HEK293 (cell line): ENCODE data around the gene COL7A1.

ENCODE experiments used
- CTCF ChIA-PET: fragments of 350-600 bp; formaldehyde crosslinking; extraction: SDS; loops from one replicate; lab custom pipeline; 2021; ENCODE audit warnings: antibody characterized with exemption; lab: Yijun Ruan, JAX
- POLR2A ChIA-PET: fragments of 300-600 bp; formaldehyde crosslinking; extraction: SDS; loops from one replicate; lab custom pipeline; 2020; ENCODE audit warnings: antibody characterized with exemption, inconsistent platforms; lab: Yijun Ruan, JAX
- H3K27ac ChIP-seq: fragments of 200-500 bp; sonication (Bioruptor generic); 2 replicates; pipeline ENCODE4 v1.5.1; 2014; ENCODE audit warnings: low read depth, low read length, control low read depth, inconsistent platforms; ENCODE audit errors: extremely low read depth
- H3K36me3 ChIP-seq, 2 experiments: fragments of 200-500 bp in 1 of 2; sonication (Bioruptor generic) in 1 of 2; 1 replicate in 1 of 2; 2 replicates in 1 of 2; pipeline ENCODE4 v1.5.1; 2014 to 2017; ENCODE audit warnings: inconsistent platforms in 2 of 2, low read length in 2 of 2; ENCODE audit not compliant: control insufficient read depth in 2 of 2, insufficient read depth in 1 of 2
- H3K4me1 ChIP-seq: fragments of 200-500 bp; sonication (Bioruptor generic); 2 replicates; pipeline ENCODE4 v1.5.1; 2014; ENCODE audit warnings: mild to moderate bottlenecking, low read length, inconsistent platforms; ENCODE audit not compliant: control insufficient read depth, insufficient read depth
- H3K4me3 ChIP-seq: 2 replicates; pipeline ENCODE4 v1.5.1; 2011; ENCODE audit warnings: low read depth, mild to moderate bottlenecking, control low read depth, low read length, moderate library complexity
- H3K9me3 ChIP-seq: fragments of 200-500 bp; sonication (Bioruptor generic); 2 replicates; pipeline ENCODE4 v1.5.1; 2014; ENCODE audit warnings: low read depth, low read length, inconsistent platforms; ENCODE audit not compliant: control insufficient read depth, insufficient read depth
- BCL11A ChIP-seq: fragments of 450-650 bp; formaldehyde crosslinking; IDR thresholded peaks from 2 replicates; pipeline ENCODE4 v1.5.1; 2016; ENCODE audit warnings: low read depth, missing biosample characterization, missing genetic modification characterization
- GLI4 ChIP-seq: fragments of 450-650 bp; formaldehyde crosslinking; IDR thresholded peaks from 2 replicates; pipeline ENCODE4 v1.5.1; 2016; ENCODE audit warnings: missing biosample characterization, missing genetic modification characterization
- KLF16 ChIP-seq: fragments of 450-650 bp; formaldehyde crosslinking; IDR thresholded peaks from 2 replicates; pipeline ENCODE4 v1.5.1; 2017; ENCODE audit warnings: missing biosample characterization, missing genetic modification characterization
- KLF7 ChIP-seq: fragments of 450-650 bp; formaldehyde crosslinking; IDR thresholded peaks from 2 replicates; pipeline ENCODE4 v1.5.1; 2016; ENCODE audit warnings: missing biosample characterization, missing genetic modification characterization, borderline replicate concordance
- KLF8 ChIP-seq: fragments of 450-650 bp; formaldehyde crosslinking; IDR thresholded peaks from 2 replicates; pipeline ENCODE4 v1.5.1; 2016; ENCODE audit warnings: missing biosample characterization, missing genetic modification characterization
- MYNN ChIP-seq: fragments of 450-650 bp; formaldehyde crosslinking; IDR thresholded peaks from 2 replicates; pipeline ENCODE4 v1.5.1; 2016; ENCODE audit warnings: missing biosample characterization, missing genetic modification characterization, borderline replicate concordance
- WT1 ChIP-seq: fragments of 450-650 bp; formaldehyde crosslinking; IDR thresholded peaks from 2 replicates; pipeline ENCODE4 v1.5.1; 2016; ENCODE audit warnings: missing biosample characterization, missing genetic modification characterization
- ZFP69B ChIP-seq: fragments of 450-650 bp; formaldehyde crosslinking; IDR thresholded peaks from 2 replicates; pipeline ENCODE4 v1.5.1; 2016; ENCODE audit warnings: missing biosample characterization, missing genetic modification characterization
- ZNF174 ChIP-seq: fragments of 450-650 bp; formaldehyde crosslinking; IDR thresholded peaks from 2 replicates; pipeline ENCODE4 v1.5.0; 2017; ENCODE audit warnings: missing biosample characterization, mild to moderate bottlenecking, missing genetic modification characterization
- ZNF184 ChIP-seq: fragments of 450-650 bp; IDR thresholded peaks from 2 replicates; pipeline ENCODE4 v1.5.1; 2018; ENCODE audit warnings: missing biosample characterization, mild to moderate bottlenecking, missing genetic modification characterization
- ZNF214 ChIP-seq: fragments of 450-650 bp; formaldehyde crosslinking; IDR thresholded peaks from 2 replicates; pipeline ENCODE4 v1.5.1; 2017; ENCODE audit warnings: missing biosample characterization, mild to moderate bottlenecking, missing genetic modification characterization, borderline replicate concordance
- ZNF221 ChIP-seq: fragments of 450-650 bp; formaldehyde crosslinking; IDR thresholded peaks from 2 replicates; pipeline ENCODE4 v1.5.1; 2017; ENCODE audit warnings: missing biosample characterization, missing genetic modification characterization, borderline replicate concordance
- ZNF274 ChIP-seq, 2 experiments: fragments of 200-500 bp in 1 of 2; fragments of 450-650 bp in 1 of 2; sonication (Bioruptor generic) in 1 of 2; formaldehyde crosslinking in 1 of 2; IDR thresholded peaks; 2 replicates each; pipeline versions ENCODE4 v1.5.1 to v1.6.1; 2014 to 2016; ENCODE audit warnings: borderline replicate concordance in 1 of 2, inconsistent platforms in 1 of 2, low read length in 1 of 2, missing biosample characterization in 1 of 2, missing genetic modification characterization in 1 of 2
- ZNF404 ChIP-seq: fragments of 450-650 bp; formaldehyde crosslinking; IDR thresholded peaks from 2 replicates; pipeline ENCODE4 v1.5.1; 2017; ENCODE audit warnings: missing biosample characterization, missing genetic modification characterization
- ZNF548 ChIP-seq: fragments of 450-650 bp; formaldehyde crosslinking; IDR thresholded peaks from 2 replicates; pipeline ENCODE4 v1.5.1; 2016; ENCODE audit warnings: missing biosample characterization, missing genetic modification characterization
- ZNF600 ChIP-seq: fragments of 450-650 bp; formaldehyde crosslinking; IDR thresholded peaks from 2 replicates; pipeline ENCODE4 v1.5.1; 2016; ENCODE audit warnings: missing biosample characterization, missing genetic modification characterization
- ZNF76 ChIP-seq: fragments of 450-650 bp; formaldehyde crosslinking; IDR thresholded peaks from 2 replicates; pipeline ENCODE4; 2016; ENCODE audit warnings: low read depth, missing biosample characterization, missing genetic modification characterization, borderline replicate concordance
- ZNF776 ChIP-seq: fragments of 450-650 bp; formaldehyde crosslinking; IDR thresholded peaks from 2 replicates; pipeline ENCODE4 v1.5.0; 2017; ENCODE audit warnings: missing biosample characterization, missing genetic modification characterization, borderline replicate concordance
- ZNF792 ChIP-seq: fragments of 450-650 bp; formaldehyde crosslinking; IDR thresholded peaks from 2 replicates; pipeline ENCODE4 v1.5.1; 2016; ENCODE audit warnings: missing biosample characterization, missing genetic modification characterization
- ZSCAN16 ChIP-seq: fragments of 450-650 bp; formaldehyde crosslinking; IDR thresholded peaks from 2 replicates; pipeline ENCODE4 v1.5.1; 2016; ENCODE audit warnings: missing biosample characterization, missing genetic modification characterization
- ZSCAN30 ChIP-seq: fragments of 450-650 bp; IDR thresholded peaks from 2 replicates; pipeline ENCODE4 v1.5.1; 2018; ENCODE audit warnings: missing biosample characterization, mild to moderate bottlenecking, missing genetic modification characterization, moderate library complexity
- TF ChIP-seq, protein P1 (sequence below): fragments of 450-650 bp; formaldehyde crosslinking; IDR thresholded peaks from 2 replicates; pipeline ENCODE4 v1.5.1; 2016; ENCODE audit warnings: missing biosample characterization, missing genetic modification characterization, borderline replicate concordance
- TF ChIP-seq, protein P2 (sequence below): fragments of 450-650 bp; formaldehyde crosslinking; IDR thresholded peaks from 2 replicates; pipeline ENCODE4 v1.5.1; 2017; ENCODE audit warnings: missing biosample characterization, missing genetic modification characterization
- TF ChIP-seq, protein P3 (sequence below): fragments of 450-650 bp; formaldehyde crosslinking; IDR thresholded peaks from 2 replicates; pipeline ENCODE4 v1.5.1; 2017; ENCODE audit warnings: missing biosample characterization, missing genetic modification characterization
- TF ChIP-seq, protein P4 (sequence below): fragments of 450-650 bp; formaldehyde crosslinking; IDR thresholded peaks from 2 replicates; pipeline ENCODE4 v1.5.1; 2016; ENCODE audit warnings: missing biosample characterization, missing genetic modification characterization, low read depth
- TF ChIP-seq, protein P5 (sequence below): fragments of 450-650 bp; formaldehyde crosslinking; IDR thresholded peaks from 2 replicates; pipeline ENCODE4 v1.5.1; 2016; ENCODE audit warnings: missing biosample characterization, missing genetic modification characterization

COL7A1 gene

DNA sequence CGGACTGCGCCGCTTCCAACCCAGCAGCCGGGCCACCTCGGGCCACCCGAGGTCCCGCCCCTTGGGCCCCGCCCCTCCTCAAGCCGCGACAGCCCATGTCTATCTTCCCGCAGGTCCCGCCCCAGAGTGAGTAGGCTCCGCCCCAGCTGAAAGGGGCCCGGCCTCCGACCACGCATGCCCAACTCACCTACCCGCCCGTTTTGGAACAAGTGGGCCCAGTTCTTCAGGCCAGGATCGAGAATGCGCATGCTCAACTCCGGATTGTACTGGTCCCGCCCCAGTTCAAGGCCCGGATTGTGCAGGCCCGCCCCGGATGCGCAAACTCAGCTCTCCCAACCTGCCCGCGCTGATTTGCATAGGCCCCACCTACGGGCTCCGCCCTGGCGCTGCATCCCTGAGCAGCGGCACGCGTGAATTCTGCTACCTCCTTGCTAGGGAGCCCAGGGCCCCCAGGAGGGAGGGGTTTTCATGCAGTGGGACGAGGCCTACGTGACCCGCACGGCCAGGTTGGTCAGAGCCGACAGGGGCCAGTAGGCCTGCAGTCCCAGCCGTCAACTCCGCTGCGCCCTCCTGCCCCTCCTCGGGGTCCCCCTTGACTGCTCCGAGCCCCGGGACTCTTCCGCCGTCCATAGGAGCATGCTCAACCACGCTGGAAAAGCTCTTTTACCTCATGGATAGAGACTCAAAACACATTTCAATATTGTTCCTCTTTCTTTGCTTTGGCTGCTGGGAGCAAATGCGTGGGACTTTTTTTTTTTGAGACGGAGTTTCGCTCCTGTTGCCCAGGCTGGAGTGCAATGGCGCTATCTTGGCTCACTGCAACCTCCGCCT, 38.1 kb downstream of the COL7A1 start, which contains the start of gene PFKFB4:
Gene PFKFB4 (minus strand): TSS at position 8 of the 831 bp plus-strand sequence. CDS start 26 bp downstream, outside the sequence.
- Histone ChIP-seq H3K27ac (peak within 1 kb of the TSS; percentile 10; the same call in 1 of the 2 replicates), H3K4me1 (no peaks in the 10 kb centered on the region)
- TF ChIP-seq ZNF548 (tag by site-specific recombination): no peak
- TF ChIP-seq GLI4: no peak
- no peak for TF ChIP-seq MYNN (tag by site-specific recombination)
- no peak for TF ChIP-seq ZNF184
- TF ChIP-seq KLF16 (tag by site-specific recombination): 0 out of 2 replicates have a peak, but pooled peaks have one; percentile 4
- no peak for TF ChIP-seq ZNF221 (tag by site-specific recombination)
- TF ChIP-seq KLF8 (tag by site-specific recombination): no peak
- TF ChIP-seq, protein P1, sequence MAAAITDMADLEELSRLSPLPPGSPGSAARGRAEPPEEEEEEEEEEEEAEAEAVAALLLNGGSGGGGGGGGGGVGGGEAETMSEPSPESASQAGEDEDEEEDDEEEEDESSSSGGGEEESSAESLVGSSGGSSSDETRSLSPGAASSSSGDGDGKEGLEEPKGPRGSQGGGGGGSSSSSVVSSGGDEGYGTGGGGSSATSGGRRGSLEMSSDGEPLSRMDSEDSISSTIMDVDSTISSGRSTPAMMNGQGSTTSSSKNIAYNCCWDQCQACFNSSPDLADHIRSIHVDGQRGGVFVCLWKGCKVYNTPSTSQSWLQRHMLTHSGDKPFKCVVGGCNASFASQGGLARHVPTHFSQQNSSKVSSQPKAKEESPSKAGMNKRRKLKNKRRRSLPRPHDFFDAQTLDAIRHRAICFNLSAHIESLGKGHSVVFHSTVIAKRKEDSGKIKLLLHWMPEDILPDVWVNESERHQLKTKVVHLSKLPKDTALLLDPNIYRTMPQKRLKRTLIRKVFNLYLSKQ: no peak
- TF ChIP-seq ZNF274 (IDR thresholded peaks at IDR 0.05; ENCODE audit: low read length): no peak
- no peak for TF ChIP-seq ZNF274 (tag by site-specific recombination; IDR thresholded peaks at IDR 0.05; ENCODE audit: borderline replicate concordance)
- TF ChIP-seq BCL11A (tag by site-specific recombination): peak; percentile 97
- no peak for TF ChIP-seq ZSCAN16
- no peak for TF ChIP-seq ZNF214 (tag by site-specific recombination)
- TF ChIP-seq ZNF404 (tag by site-specific recombination): no peak
- TF ChIP-seq ZNF600 (tag by site-specific recombination): peak; percentile 29
- no peak for TF ChIP-seq ZNF174 (tag by site-specific recombination)
- TF ChIP-seq, protein P2, sequence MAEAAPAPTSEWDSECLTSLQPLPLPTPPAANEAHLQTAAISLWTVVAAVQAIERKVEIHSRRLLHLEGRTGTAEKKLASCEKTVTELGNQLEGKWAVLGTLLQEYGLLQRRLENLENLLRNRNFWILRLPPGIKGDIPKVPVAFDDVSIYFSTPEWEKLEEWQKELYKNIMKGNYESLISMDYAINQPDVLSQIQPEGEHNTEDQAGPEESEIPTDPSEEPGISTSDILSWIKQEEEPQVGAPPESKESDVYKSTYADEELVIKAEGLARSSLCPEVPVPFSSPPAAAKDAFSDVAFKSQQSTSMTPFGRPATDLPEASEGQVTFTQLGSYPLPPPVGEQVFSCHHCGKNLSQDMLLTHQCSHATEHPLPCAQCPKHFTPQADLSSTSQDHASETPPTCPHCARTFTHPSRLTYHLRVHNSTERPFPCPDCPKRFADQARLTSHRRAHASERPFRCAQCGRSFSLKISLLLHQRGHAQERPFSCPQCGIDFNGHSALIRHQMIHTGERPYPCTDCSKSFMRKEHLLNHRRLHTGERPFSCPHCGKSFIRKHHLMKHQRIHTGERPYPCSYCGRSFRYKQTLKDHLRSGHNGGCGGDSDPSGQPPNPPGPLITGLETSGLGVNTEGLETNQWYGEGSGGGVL (tag by site-specific recombination): 0 out of 2 replicates have a peak, but pooled peaks have one; percentile 33
- no peak; the same call in 1 of the 2 replicates for TF ChIP-seq WT1
- TF ChIP-seq ZNF76 (tag by site-specific recombination): no peak; the same call in 1 of the 2 replicates
- TF ChIP-seq, protein P3, sequence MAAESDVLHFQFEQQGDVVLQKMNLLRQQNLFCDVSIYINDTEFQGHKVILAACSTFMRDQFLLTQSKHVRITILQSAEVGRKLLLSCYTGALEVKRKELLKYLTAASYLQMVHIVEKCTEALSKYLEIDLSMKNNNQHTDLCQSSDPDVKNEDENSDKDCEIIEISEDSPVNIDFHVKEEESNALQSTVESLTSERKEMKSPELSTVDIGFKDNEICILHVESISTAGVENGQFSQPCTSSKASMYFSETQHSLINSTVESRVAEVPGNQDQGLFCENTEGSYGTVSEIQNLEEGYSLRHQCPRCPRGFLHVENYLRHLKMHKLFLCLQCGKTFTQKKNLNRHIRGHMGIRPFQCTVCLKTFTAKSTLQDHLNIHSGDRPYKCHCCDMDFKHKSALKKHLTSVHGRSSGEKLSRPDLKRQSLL (tag by site-specific recombination): no peak
- peak; percentile 99 for TF ChIP-seq ZFP69B (tag by site-specific recombination)
- TF ChIP-seq, protein P4, sequence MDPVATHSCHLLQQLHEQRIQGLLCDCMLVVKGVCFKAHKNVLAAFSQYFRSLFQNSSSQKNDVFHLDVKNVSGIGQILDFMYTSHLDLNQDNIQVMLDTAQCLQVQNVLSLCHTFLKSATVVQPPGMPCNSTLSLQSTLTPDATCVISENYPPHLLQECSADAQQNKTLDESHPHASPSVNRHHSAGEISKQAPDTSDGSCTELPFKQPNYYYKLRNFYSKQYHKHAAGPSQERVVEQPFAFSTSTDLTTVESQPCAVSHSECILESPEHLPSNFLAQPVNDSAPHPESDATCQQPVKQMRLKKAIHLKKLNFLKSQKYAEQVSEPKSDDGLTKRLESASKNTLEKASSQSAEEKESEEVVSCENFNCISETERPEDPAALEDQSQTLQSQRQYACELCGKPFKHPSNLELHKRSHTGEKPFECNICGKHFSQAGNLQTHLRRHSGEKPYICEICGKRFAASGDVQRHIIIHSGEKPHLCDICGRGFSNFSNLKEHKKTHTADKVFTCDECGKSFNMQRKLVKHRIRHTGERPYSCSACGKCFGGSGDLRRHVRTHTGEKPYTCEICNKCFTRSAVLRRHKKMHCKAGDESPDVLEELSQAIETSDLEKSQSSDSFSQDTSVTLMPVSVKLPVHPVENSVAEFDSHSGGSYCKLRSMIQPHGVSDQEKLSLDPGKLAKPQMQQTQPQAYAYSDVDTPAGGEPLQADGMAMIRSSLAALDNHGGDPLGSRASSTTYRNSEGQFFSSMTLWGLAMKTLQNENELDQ (tag by site-specific recombination): no peak
- TF ChIP-seq, protein P5, sequence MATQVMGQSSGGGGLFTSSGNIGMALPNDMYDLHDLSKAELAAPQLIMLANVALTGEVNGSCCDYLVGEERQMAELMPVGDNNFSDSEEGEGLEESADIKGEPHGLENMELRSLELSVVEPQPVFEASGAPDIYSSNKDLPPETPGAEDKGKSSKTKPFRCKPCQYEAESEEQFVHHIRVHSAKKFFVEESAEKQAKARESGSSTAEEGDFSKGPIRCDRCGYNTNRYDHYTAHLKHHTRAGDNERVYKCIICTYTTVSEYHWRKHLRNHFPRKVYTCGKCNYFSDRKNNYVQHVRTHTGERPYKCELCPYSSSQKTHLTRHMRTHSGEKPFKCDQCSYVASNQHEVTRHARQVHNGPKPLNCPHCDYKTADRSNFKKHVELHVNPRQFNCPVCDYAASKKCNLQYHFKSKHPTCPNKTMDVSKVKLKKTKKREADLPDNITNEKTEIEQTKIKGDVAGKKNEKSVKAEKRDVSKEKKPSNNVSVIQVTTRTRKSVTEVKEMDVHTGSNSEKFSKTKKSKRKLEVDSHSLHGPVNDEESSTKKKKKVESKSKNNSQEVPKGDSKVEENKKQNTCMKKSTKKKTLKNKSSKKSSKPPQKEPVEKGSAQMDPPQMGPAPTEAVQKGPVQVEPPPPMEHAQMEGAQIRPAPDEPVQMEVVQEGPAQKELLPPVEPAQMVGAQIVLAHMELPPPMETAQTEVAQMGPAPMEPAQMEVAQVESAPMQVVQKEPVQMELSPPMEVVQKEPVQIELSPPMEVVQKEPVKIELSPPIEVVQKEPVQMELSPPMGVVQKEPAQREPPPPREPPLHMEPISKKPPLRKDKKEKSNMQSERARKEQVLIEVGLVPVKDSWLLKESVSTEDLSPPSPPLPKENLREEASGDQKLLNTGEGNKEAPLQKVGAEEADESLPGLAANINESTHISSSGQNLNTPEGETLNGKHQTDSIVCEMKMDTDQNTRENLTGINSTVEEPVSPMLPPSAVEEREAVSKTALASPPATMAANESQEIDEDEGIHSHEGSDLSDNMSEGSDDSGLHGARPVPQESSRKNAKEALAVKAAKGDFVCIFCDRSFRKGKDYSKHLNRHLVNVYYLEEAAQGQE (tag by site-specific recombination): no peak
- TF ChIP-seq KLF7 (tag by site-specific recombination): no peak; the same call in 1 of the 2 replicates
- TF ChIP-seq ZSCAN30 (tag by site-specific recombination): no peak; the same call in 1 of the 2 replicates
- TF ChIP-seq ZNF776 (tag by site-specific recombination): no peak
- no peak for TF ChIP-seq ZNF792 (tag by site-specific recombination)

More for the DNA sequence above, 38.1 kb downstream of the COL7A1 start, which contains the start of gene PFKFB4:
- POLR2A ChIA-PET: interaction anchor here (0.5 to 2.0 kb wide), 12 partner anchors 45 to 511 kb away, joined by 3 to 12 read pairs (median 4); partner anchors contain the start of genes ATRIP, CCDC51, CDC25A and SLC26A6
- CTCF ChIA-PET: interaction anchor here (0.7 to 2.7 kb wide), 8 partner anchors 8 to 283 kb away, joined by 3 to 14 read pairs (median 4); partner anchors contain the start of gene SLC26A6
- no peaks in the 10 kb centered on the region for H3K9me3 ChIP-seq
- peak within 1 kb of the TSS; percentile 71 for H3K4me3 ChIP-seq
- no peaks in the 10 kb centered on the region for H3K36me3 ChIP-seq
